CD14-positive monocyte (primary cell): ENCODE data around the gene F8. TPM values are rescaled to one million over a fixed set of nuclear protein-coding genes. Genes with fewer than 3 reads are reported as not detected.
"Not testable (repeated sequence)": the region's sequence is repeated elsewhere in the genome, so short reads cannot be mapped to it uniquely, and the experiment has no call there.

Experiments
- DNase-seq, 3 donors: peaks; one replicate each; pipeline ENCODE4 v3.0.0-alpha.2; 2011 to 2022
- H2AFZ ChIP-seq: 2 replicates; pipeline ENCODE4 v1.6.0; 2012; ENCODE audit warnings: mild to moderate bottlenecking, low read depth, low read length, inconsistent platforms; ENCODE audit not compliant: insufficient read depth, poor library complexity, severe bottlenecking
- H3K27ac ChIP-seq, 2 donors: 1 replicate in 1 of 2; 2 replicates in 1 of 2; pipeline ENCODE4 v1.5.1; 2012 to 2013; ENCODE audit warnings: low read length in 2 of 2, control low read depth in 1 of 2, inconsistent platforms in 1 of 2, low read depth in 1 of 2, mild to moderate bottlenecking in 1 of 2
- H3K27me3 ChIP-seq, 2 donors: one replicate each; pipeline versions ENCODE4 v1.6.0 to v1.6.1; 2011 to 2013; ENCODE audit warnings: low read length in 2 of 2; ENCODE audit not compliant: control insufficient read depth in 2 of 2, insufficient read depth in 2 of 2
- H3K36me3 ChIP-seq, 2 donors: replicated peaks in 1 of 2; 1 replicate in 1 of 2; 2 replicates in 1 of 2; pipeline versions ENCODE4 v1.5.1 to v1.6.1; 2012 to 2013; ENCODE audit warnings: low read length in 2 of 2, control low read depth in 1 of 2, inconsistent platforms in 1 of 2, mild to moderate bottlenecking in 1 of 2; ENCODE audit not compliant: insufficient read depth in 2 of 2, control insufficient read depth in 1 of 2
- H3K4me1 ChIP-seq, 2 donors: 1 replicate in 1 of 2; 2 replicates in 1 of 2; pipeline versions ENCODE4 v1.5.1 to v1.6.1; 2012 to 2013; ENCODE audit warnings: low read length in 2 of 2, control low read depth in 1 of 2, inconsistent platforms in 1 of 2, mild to moderate bottlenecking in 1 of 2, moderate library complexity in 1 of 2; ENCODE audit not compliant: insufficient read depth in 2 of 2, control insufficient read depth in 1 of 2
- H3K4me2 ChIP-seq: replicated peaks from 2 replicates; pipeline ENCODE3; 2012; ENCODE audit warnings: low read length, moderate library complexity, mild to moderate bottlenecking; ENCODE audit not compliant: poor library complexity, severe bottlenecking; ENCODE audit errors: extremely low read depth
- H3K4me3 ChIP-seq, 3 experiments: fragments of 200-600 bp in 1 of 3; sonication (generic) in 1 of 3; replicated peaks in 1 of 3; 1 replicate in 2 of 3; 2 replicates in 1 of 3; pipeline ENCODE4 v1.5.1; 2011 to 2013; ENCODE audit warnings: low read length in 3 of 3, mild to moderate bottlenecking in 3 of 3, control low read depth in 2 of 3, low read depth in 2 of 3, inconsistent platforms in 1 of 3, moderate library complexity in 1 of 3
- H3K79me2 ChIP-seq: 2 replicates; pipeline ENCODE4 v1.6.0; 2012; ENCODE audit warnings: mild to moderate bottlenecking, control low read depth, inconsistent platforms, low read length, moderate library complexity; ENCODE audit not compliant: insufficient read depth
- H3K9ac ChIP-seq: 2 replicates; pipeline ENCODE4 v1.6.0; 2017; ENCODE audit warnings: low read length, mild to moderate bottlenecking; ENCODE audit not compliant: insufficient read depth, poor library complexity, severe bottlenecking
- H3K9me3 ChIP-seq, 2 donors: replicated peaks in 1 of 2; 1 replicate in 1 of 2; 2 replicates in 1 of 2; pipeline versions ENCODE4 v1.5.1 to v1.6.1; 2012 to 2013; ENCODE audit warnings: low read length in 2 of 2, control low read depth in 1 of 2; ENCODE audit not compliant: control insufficient read depth in 1 of 2, insufficient read depth in 1 of 2
- H4K20me1 ChIP-seq: 2 replicates; pipeline ENCODE4 v1.6.0; 2012; ENCODE audit warnings: mild to moderate bottlenecking, low read length, control low read depth, moderate library complexity; ENCODE audit not compliant: insufficient read depth
- H3K27ac Mint-ChIP-seq, 7 donors: one replicate each; pipeline ENCODE4 v1.8.0; 2020; ENCODE audit warnings: mild to moderate bottlenecking in 7 of 7, mixed read lengths in 7 of 7, moderate library complexity in 6 of 7, inconsistent platforms in 2 of 7
- H3K27me3 Mint-ChIP-seq, 3 donors: one replicate each; pipeline ENCODE4 v1.8.0; 2021 to 2022; ENCODE audit warnings: low read depth in 3 of 3, mild to moderate bottlenecking in 3 of 3, mixed read lengths in 3 of 3, moderate library complexity in 3 of 3, inconsistent platforms in 1 of 3
- H3K36me3 Mint-ChIP-seq, 2 donors: one replicate each; pipeline ENCODE4 v1.8.0; 2020; ENCODE audit warnings: mixed read lengths in 2 of 2, inconsistent platforms in 1 of 2, mild to moderate bottlenecking in 1 of 2
- H3K4me1 Mint-ChIP-seq: one replicate; pipeline ENCODE4 v1.8.0; 2020; ENCODE audit warnings: mild to moderate bottlenecking, mixed read lengths
- H3K4me3 Mint-ChIP-seq, 2 donors: one replicate each; pipeline ENCODE4 v1.8.0; 2020; ENCODE audit warnings: mild to moderate bottlenecking in 2 of 2, mixed read lengths in 2 of 2, moderate library complexity in 1 of 2
- H3K9me3 Mint-ChIP-seq, 7 donors: one replicate each; pipeline ENCODE4 v1.8.0; 2020 to 2022; ENCODE audit warnings: mixed read lengths in 7 of 7, mild to moderate bottlenecking in 6 of 7, moderate library complexity in 6 of 7, inconsistent platforms in 2 of 7
- CTCF ChIP-seq: fragments of 200-600 bp; IDR thresholded peaks from one replicate; pipeline ENCODE4 v1.8.0; 2022; ENCODE audit warnings: antibody characterized with exemption, mild to moderate bottlenecking
- WGBS: methylation state at CpG from one replicate; pipeline ENCODE4 v1.1.5; 2013; ENCODE audit warnings: missing lambda C conversion rate; ENCODE audit not compliant: insufficient coverage; 5-methylcytosine and 5-hydroxymethylcytosine counted together
- intact Hi-C, 2 donors: fragments of 100-400 bp; cut with micrococcal nuclease; formaldehyde crosslinking; loops; one replicate each; pipeline versions ENCODE4 v1.15.0 to v1.15.1; 2023
- polyA plus RNA-seq, 3 donors: library from polyadenylated mRNA; depleted of rRNA in 1 of 3; unstranded in 2 of 3; stranded (reverse) in 1 of 3; fragments of 300-500 nt in 2 of 3; fragments of >200 nt in 1 of 3; fragmentation: Illumina TruSeq in 2 of 3; gene quantifications; 1 replicate in 2 of 3; 2 replicates in 1 of 3; pipeline ENCODE4 v1.2.3, GENCODE V29; 2012 to 2021

F8 gene
- polyA plus RNA-seq, 3 donors: 1.5 to 4.5 (median 4.3) TPM

- H3K9me3 Mint-ChIP-seq, intact Hi-C loops, H3K9me3 ChIP-seq, H3K4me3 ChIP-seq, H3K36me3 ChIP-seq, H3K36me3 Mint-ChIP-seq, H3K79me2 ChIP-seq, H3K4me3 Mint-ChIP-seq, H3K9ac ChIP-seq, H3K4me1 ChIP-seq, H3K4me2 ChIP-seq, H3K27ac ChIP-seq, H4K20me1 ChIP-seq, H2AFZ ChIP-seq, H3K27me3 Mint-ChIP-seq, DNase-seq, H3K4me1 Mint-ChIP-seq, H3K27ac Mint-ChIP-seq, H3K27me3 ChIP-seq: not testable (repeated sequence)
- WGBS: 100% methylated on average over 1 of the region's 11 CpGs
Observed at GRCh38 chrX:155006913-155007671, 15.4 kb downstream of the F8 start.

DNA sequence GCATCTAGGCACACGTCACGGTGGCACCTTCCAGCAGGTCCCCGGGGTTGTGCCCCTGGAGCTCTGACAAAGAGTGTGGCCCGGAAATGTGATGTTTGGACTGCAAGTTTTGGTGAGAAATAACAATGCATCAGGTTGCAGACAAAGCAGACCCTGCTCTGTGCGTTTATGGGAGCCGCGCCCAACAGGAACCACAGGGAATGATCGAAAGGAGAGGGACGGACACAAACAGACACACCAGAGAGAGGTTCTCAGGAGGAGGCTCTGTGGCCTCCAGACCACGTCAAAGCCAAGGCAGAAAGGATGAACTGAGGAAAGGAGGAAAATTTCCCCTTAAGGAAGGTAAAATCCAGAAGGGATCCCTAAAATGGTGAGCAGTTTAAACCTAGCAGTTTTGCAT is 16.1 kb downstream of the F8 start:
- no CpG with 5 or more reads among the region's 10 CpGs for WGBS
- H3K4me3 ChIP-seq, H3K9me3 Mint-ChIP-seq, H3K27me3 ChIP-seq, H3K27ac ChIP-seq, intact Hi-C loops, H3K4me1 ChIP-seq, DNase-seq, H3K79me2 ChIP-seq, H2AFZ ChIP-seq, H3K36me3 ChIP-seq, H4K20me1 ChIP-seq, H3K4me1 Mint-ChIP-seq, H3K9me3 ChIP-seq, H3K4me2 ChIP-seq, H3K4me3 Mint-ChIP-seq, H3K9ac ChIP-seq, H3K27ac Mint-ChIP-seq, H3K27me3 Mint-ChIP-seq, H3K36me3 Mint-ChIP-seq: not testable (repeated sequence)

GRCh38 chrX:155005190-155005589 is 17.3 kb downstream of the F8 start:
- no peaks in the 10 kb centered on the region for H3K4me1 ChIP-seq
- H3K4me2 ChIP-seq: no peak overlapping the region
- H3K9me3 ChIP-seq: no peaks in the 10 kb centered on the region
- DNase-seq: no peak
- no peak for TF ChIP-seq CTCF
- no peaks in the 10 kb centered on the region for H4K20me1 ChIP-seq
- no CpG with 5 or more reads among the region's 2 CpGs for WGBS
- no peaks in the 10 kb centered on the region for H3K36me3 Mint-ChIP-seq
- no peak overlapping the region for H2AFZ ChIP-seq
- no peaks in the 10 kb centered on the region for H3K27me3 ChIP-seq
- no peak overlapping the region for H3K4me3 Mint-ChIP-seq
- intact Hi-C loops: no loop called here
- peaks cover 1% of the 10 kb centered on the region for H3K4me1 Mint-ChIP-seq
- H3K36me3 ChIP-seq: no peaks in the 10 kb centered on the region
- no peaks in the 10 kb centered on the region for H3K79me2 ChIP-seq
- no peaks in the 10 kb centered on the region for H3K27me3 Mint-ChIP-seq
- peaks cover 0 to 5% (median 0%) of the 10 kb centered on the region in 7 donors for H3K9me3 Mint-ChIP-seq
- H3K4me3 ChIP-seq: no peak overlapping the region
- H3K9ac ChIP-seq: no peak overlapping the region
- no peak overlapping the region for H3K27ac Mint-ChIP-seq
- H3K27ac ChIP-seq: no peak overlapping the region
